IPS-18a (cell line): ENCODE measurements around the gene LOXL4.

ENCODE experiments used
- H3K27ac ChIP-seq: one replicate; pipeline ENCODE4 v1.5.1; 2013; ENCODE audit warnings: low read length
- H3K27me3 ChIP-seq: one replicate; pipeline ENCODE4 v1.6.1; 2013; ENCODE audit warnings: mild to moderate bottlenecking, low read length; ENCODE audit not compliant: control insufficient read depth, insufficient read depth
- H3K36me3 ChIP-seq: one replicate; pipeline ENCODE4 v1.6.1; 2013; ENCODE audit warnings: low read depth, low read length; ENCODE audit not compliant: control insufficient read depth
- H3K4me1 ChIP-seq: one replicate; pipeline ENCODE4 v1.6.1; 2013; ENCODE audit warnings: low read depth, low read length; ENCODE audit not compliant: control insufficient read depth
- H3K4me3 ChIP-seq: one replicate; pipeline ENCODE4 v1.5.1; 2013; ENCODE audit warnings: low read length
- H3K9ac ChIP-seq: one replicate; pipeline ENCODE4 v1.6.1; 2013; ENCODE audit warnings: mild to moderate bottlenecking, low read length, moderate library complexity
- H3K9me3 ChIP-seq: one replicate; pipeline ENCODE4 v1.6.1; 2013; ENCODE audit warnings: low read depth, low read length; ENCODE audit not compliant: control insufficient read depth

LOXL4 gene

DNA sequence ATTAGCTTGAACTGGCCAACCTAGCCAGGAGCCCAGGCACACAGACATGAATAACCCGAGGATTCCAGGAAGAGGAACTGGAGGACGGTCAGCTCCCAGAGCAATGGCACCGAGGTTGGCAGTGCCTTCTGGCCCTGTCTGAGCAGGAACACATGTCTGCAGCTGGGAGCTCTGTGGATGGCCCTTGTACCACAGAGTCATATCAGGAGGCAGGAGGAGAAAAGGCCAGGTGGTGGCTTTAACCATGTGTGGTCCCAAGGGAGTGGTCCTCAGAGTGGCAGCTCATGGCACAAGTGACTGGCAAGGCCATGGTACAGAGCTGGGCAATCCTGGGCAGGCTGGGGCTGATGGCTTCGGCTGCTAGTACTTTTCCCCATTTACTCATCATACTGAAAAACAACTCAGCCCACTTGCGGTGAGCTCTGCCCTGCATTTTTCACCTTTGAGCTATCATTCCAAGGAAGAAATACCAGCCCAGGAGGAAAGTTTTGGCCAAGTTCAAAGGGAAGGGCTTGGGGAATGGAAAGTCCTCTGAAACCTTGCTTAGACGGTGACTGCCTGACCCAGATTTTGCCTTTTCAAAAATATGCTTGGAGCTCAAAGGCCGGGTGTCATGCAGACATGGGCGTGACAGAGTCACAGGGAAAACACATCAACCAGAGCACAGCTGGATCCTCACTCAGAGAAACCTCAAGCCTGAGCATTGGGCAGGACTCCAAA lies 25.7 kb upstream of the LOXL4 start:
- no peaks in the 10 kb centered on the region for H3K9me3 ChIP-seq
- H3K27ac ChIP-seq, result no peak overlapping the region
- no peaks in the 10 kb centered on the region for H3K4me1 ChIP-seq
- H3K9ac ChIP-seq, result no peak overlapping the region
- no peak overlapping the region for H3K4me3 ChIP-seq
- H3K27me3 ChIP-seq, result no peaks in the 10 kb centered on the region
- H3K36me3 ChIP-seq, result no peaks in the 10 kb centered on the region

DNA sequence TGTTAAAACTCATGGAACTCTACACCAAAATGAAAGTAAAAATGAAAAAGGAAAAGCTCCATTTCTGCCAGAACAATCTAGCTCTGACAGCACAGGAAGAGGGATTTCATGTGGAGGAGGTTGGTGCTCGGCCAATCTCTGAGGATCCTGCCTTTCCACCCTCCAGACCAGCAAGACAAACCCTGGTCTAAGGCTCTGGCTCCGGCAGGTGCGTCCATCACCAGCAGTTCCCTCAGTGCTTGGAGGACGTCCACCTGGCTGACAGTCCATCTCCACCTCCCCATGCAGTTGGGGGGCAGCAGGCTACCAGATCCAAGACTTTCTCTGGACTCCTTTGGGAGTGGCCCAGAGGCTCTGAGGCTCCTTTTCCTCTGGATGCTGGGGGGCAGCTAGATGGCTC lies 25.0 kb upstream of the LOXL4 start:
- H3K36me3 ChIP-seq, result no peaks in the 10 kb centered on the region
- H3K27me3 ChIP-seq, result no peaks in the 10 kb centered on the region
- no peak overlapping the region for H3K9ac ChIP-seq
- H3K4me1 ChIP-seq, result no peaks in the 10 kb centered on the region
- no peaks in the 10 kb centered on the region for H3K9me3 ChIP-seq
- H3K4me3 ChIP-seq, result no peak overlapping the region
- no peak overlapping the region for H3K27ac ChIP-seq

DNA sequence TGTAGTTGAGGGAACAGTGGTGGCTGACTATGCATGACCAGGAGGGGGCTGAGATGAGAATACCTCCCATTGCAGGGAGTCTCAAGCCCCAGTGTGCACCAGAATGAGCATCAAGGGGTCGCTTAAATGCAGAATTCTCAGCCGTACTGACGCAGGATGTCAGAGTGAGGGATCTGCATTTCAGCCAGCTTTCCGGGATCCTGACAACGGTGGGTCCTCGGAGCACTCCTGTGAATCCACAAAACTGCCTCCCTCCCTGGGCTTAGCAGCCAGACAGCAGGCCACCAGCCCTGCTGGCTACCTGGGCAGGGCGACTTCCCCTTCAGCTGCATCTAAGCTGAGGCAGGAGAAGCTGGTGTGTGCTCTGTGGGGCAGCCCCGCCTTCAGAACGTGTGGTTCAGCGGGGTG lies 21.8 kb upstream of the LOXL4 start:
- no peaks in the 10 kb centered on the region for H3K27me3 ChIP-seq
- H3K36me3 ChIP-seq, result no peaks in the 10 kb centered on the region
- H3K4me1 ChIP-seq, result no peaks in the 10 kb centered on the region
- no peaks in the 10 kb centered on the region for H3K9me3 ChIP-seq
- no peak overlapping the region for H3K27ac ChIP-seq
- H3K4me3 ChIP-seq, result no peak overlapping the region
- H3K9ac ChIP-seq, result no peak overlapping the region

DNA sequence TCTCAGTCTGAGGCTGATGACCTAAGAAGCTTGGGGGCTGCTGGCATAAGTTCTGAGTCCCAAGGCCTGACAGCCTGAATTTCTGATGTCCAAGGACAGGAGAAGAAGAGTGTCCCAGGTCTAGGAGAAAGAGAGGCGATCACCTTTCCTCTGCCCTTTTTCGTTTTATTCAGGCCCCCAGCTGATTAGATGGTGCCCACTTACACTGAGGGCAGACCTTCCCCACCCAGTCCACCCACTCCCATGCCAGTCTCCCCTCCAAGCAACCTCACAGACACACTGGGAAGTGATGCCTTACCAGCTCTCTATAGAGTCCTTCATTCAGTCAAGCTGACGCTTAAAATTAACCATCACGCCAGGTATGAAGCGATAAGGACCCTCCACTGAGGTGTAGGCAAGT lies 19.3 kb upstream of the LOXL4 start:
- no peak overlapping the region for H3K27ac ChIP-seq
- no peak overlapping the region for H3K4me3 ChIP-seq
- no peak overlapping the region for H3K9ac ChIP-seq
- no peaks in the 10 kb centered on the region for H3K36me3 ChIP-seq
- no peaks in the 10 kb centered on the region for H3K9me3 ChIP-seq
- no peaks in the 10 kb centered on the region for H3K27me3 ChIP-seq
- H3K4me1 ChIP-seq, result no peaks in the 10 kb centered on the region

DNA sequence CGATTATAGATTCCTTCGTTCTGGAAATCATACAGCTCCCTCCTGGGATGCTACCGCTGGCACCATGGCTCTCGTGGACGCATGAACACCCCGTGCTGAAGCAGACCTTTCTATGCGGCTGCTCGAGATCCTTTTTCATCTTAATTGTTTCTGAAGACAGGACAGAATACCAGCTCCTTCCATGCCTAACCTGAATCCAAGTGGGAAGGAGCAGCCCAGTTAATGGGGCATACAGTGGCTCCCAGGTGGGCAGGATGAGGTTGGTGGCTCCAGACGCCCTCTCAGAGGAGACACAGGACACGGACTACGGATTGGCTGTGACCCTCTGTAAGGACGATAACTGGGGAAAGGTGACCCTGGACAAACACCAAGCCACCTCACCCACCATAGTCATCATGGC lies 18.4 kb upstream of the LOXL4 start:
- H3K9me3 ChIP-seq, result no peaks in the 10 kb centered on the region
- no peak overlapping the region for H3K27ac ChIP-seq
- H3K36me3 ChIP-seq, result no peaks in the 10 kb centered on the region
- H3K27me3 ChIP-seq, result no peaks in the 10 kb centered on the region
- H3K9ac ChIP-seq, result no peak overlapping the region
- H3K4me1 ChIP-seq, result no peaks in the 10 kb centered on the region
- no peak overlapping the region for H3K4me3 ChIP-seq

DNA sequence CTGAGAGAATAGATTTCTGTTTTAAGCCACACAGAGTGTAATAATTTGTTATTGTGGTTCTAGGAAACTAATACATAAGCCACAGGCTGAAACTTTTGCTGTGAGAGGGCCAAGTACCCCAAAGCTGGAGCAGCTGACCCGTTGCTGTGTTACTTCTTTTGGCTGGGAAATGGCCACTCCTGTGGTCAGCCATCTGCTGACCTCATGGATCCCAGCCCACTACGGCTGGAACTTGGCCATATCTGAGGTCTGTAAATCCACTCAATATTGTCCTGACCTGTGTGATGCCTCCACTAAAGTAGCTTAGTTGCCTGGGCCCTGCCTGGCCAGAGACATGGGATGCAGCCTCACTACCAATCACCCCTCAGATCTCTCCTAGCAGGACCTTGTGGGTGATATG lies 17.4 kb upstream of the LOXL4 start:
- H3K27ac ChIP-seq, result no peak overlapping the region
- no peaks in the 10 kb centered on the region for H3K27me3 ChIP-seq
- H3K9ac ChIP-seq, result no peak overlapping the region
- no peaks in the 10 kb centered on the region for H3K9me3 ChIP-seq
- no peaks in the 10 kb centered on the region for H3K4me1 ChIP-seq
- no peaks in the 10 kb centered on the region for H3K36me3 ChIP-seq
- H3K4me3 ChIP-seq, result no peak overlapping the region

DNA sequence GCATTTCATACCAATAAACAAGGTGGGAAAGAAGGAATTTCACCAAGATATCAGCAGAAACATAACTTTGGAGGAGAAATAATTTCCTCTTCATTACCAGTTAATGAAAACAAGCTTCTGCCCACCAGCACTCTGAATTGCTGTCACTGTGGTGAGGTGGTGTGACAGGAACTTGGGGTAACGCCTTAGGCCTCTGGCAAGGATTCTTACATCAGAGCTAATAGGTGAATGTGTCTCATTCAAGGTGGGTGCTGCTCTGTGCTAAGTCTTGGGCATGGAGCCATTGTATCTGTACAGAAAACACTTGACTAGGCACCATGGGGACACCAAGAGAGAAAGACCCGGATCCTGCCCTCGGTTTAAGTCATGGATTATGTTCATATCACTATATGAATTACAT lies 8.3 kb upstream of the LOXL4 start:
- H3K4me3 ChIP-seq, result no peak overlapping the region
- H3K27ac ChIP-seq, result no peak overlapping the region
- H3K4me1 ChIP-seq, result no peaks in the 10 kb centered on the region
- no peaks in the 10 kb centered on the region for H3K27me3 ChIP-seq
- H3K9me3 ChIP-seq, result no peaks in the 10 kb centered on the region
- H3K9ac ChIP-seq, result no peak overlapping the region
- H3K36me3 ChIP-seq, result no peaks in the 10 kb centered on the region

DNA sequence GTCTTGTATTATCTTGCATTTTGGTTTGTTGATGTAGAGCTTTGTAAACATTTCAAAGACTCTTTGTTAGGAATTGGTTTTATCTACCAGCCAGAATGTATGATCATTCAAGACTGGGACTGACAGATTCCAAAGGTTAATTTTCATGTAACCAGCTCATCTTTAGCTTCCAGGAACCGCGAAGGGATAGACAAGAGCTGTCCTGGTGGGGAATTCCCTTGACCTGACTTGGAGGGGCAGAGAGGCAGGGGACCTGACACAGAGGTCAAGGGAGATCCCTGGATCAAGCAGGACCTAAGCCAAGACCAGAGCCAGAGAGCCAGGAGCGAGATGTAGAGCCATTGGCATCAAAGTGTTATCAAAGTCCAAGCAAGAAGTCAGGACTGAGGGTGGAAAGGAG lies 6.6 kb upstream of the LOXL4 start:
- Histone ChIP-seq H3K9me3 (no peaks in the 10 kb centered on the region), H3K9ac (no peak overlapping the region), H3K4me1 (no peaks in the 10 kb centered on the region), H3K36me3 (no peaks in the 10 kb centered on the region), H3K27me3 (no peaks in the 10 kb centered on the region), H3K4me3 (no peak overlapping the region), H3K27ac (no peak overlapping the region)

DNA sequence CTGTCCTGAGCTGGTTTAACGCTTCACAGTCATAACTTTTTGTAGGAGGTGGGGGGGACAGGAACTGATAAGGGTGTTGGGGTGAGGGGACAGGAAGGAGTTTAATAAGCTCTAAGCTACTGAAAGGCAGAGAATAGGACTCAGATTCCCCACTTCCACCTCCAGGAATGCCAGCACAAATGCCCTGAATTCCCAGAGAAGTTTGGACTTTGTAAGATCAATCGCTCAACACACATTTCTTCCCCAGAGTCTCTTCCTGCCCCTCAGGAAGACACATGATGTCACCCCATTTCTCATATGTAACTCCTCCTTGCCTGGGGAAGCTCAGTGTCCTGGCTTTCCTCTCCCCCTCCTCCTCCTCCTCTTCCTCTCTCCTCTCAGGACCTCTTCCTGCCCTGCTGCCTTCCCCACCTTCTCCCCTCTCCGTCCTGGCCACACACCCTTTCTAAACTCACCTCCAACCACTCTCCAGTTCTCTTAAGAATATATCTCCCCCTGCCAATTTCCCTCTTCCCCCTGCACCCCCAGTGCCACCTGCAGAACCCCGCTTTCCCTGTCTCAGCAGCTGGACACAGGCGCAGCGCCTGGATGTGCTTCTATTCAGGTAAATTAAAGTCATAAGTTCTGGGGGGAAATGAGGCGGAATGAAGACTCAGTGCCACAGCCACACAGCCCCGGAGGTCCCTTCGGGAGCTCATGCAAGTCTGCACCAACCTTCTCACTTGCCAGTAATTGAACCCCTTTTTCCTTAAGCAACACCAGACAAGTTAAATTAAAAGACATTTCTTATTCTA lies 5.3 kb upstream of the LOXL4 start:
- Histone ChIP-seq H3K4me1 (no peaks in the 10 kb centered on the region), H3K27ac (no peak overlapping the region), H3K9me3 (no peaks in the 10 kb centered on the region), H3K4me3 (no peak overlapping the region), H3K27me3 (peaks cover 5% of the 10 kb centered on the region), H3K36me3 (no peaks in the 10 kb centered on the region), H3K9ac (no peak overlapping the region)

DNA sequence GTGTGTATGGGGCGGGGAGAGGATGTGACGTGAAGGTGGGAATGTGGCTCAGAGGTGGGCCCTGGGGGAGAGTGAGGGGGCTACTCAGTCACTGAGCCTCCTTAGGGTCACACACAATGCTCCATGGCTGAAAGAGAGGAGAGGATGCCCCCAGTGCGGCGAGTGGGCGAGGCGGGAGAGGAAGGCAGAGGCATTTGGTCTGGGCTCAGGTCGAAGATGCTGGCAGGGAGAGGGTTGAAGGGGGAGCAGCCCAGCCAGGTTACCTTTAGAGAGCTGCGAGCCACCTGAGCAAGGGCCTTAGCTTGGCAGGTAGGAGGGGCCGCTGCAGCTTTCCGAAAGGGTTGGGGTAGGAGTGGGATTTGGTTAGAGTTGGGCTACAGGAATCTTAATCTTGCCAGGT lies 4.7 kb upstream of the LOXL4 start:
- peaks cover 8% of the 10 kb centered on the region for H3K27me3 ChIP-seq
- H3K9me3 ChIP-seq, result no peaks in the 10 kb centered on the region
- no peak overlapping the region for H3K9ac ChIP-seq
- no peaks in the 10 kb centered on the region for H3K36me3 ChIP-seq
- no peak overlapping the region for H3K4me3 ChIP-seq
- H3K27ac ChIP-seq, result no peak overlapping the region
- H3K4me1 ChIP-seq, result no peaks in the 10 kb centered on the region

DNA sequence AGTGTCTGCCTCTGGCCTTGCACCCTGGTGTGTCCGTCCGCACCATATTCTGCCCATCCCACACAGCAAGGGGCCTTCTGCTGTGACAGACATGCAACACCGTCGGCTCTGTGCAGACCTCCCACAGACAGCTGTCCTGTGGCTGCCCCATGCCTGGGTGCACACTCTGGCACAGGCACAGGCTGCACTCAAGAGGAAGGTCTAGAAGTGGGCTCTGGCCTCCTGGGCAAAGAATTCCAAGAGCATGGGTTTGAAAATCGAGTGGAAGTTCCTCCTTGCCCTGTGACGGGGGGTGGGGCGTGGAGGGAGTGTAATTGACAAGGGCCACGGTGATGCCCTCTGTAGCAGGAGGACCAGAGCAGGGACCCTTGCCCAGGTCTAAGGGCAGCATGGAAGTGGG lies 4.3 kb upstream of the LOXL4 start:
- Histone ChIP-seq H3K4me1 (no peaks in the 10 kb centered on the region), H3K27me3 (peaks cover 12% of the 10 kb centered on the region), H3K36me3 (no peaks in the 10 kb centered on the region)

DNA sequence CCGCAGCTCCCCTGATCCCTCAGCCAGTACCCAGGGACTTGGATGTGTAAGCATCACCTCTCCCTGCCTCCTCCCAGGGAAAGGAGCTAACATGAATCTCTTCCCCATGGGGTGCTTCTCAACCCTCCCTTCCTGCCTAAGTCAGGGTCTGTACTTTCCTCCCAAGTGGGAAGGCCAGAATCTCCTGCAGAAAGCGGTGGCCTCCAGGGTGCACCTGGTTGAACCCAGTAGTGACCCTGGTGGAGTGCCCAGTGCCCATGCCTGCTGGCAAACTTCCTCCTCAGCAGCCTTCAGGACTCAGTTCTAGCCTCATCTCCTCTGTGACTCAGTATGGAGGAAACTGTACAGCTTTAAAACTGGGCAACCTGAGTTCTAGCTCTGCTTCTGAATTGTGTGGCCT lies 2.8 kb upstream of the LOXL4 start:
- Histone ChIP-seq H3K4me1 (no peaks in the 10 kb centered on the region), H3K36me3 (no peaks in the 10 kb centered on the region), H3K4me3 (no peak overlapping the region), H3K9me3 (no peaks in the 10 kb centered on the region), H3K27ac (no peak overlapping the region), H3K9ac (no peak overlapping the region), H3K27me3 (peaks cover 17% of the 10 kb centered on the region)

More for the DNA sequence above, 4.3 kb upstream of the LOXL4 start:
- Histone ChIP-seq H3K27ac (no peak overlapping the region), H3K9me3 (no peaks in the 10 kb centered on the region), H3K9ac (no peak overlapping the region), H3K4me3 (no peak overlapping the region)
